NCI-H510A treated with DMSO at 0.1 percent for 48 hours (cell line): Measurements from ENCODE around the gene COL15A1.

Source experiments
- DNase-seq: peaks from one replicate; lab custom pipeline; 2025; lab: John Stamatoyannopoulos, UW

COL15A1 gene

DNA sequence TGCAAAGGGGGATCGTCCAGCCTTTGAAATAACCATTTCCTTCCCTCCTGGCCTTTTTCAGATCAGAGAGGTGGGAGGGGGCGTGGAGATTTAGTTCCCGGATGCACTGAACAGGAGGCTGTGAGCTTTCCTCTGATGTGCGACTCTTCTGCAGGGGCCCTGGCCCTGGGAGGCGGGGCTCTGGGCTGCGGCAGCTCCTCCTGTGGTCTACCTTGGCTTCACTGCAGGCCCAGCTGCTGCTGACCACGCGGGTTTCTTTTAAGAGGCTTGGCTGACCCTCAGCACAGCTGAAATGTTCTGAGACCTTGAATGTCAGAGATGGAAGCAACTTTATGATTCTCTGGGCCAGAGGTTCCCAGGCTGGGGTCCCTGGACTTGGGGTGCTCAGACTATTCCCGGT lies 27.0 kb upstream of the COL15A1 start:
- no peak for DNase-seq

- no peak for DNase-seq
These were observed 25.8 kb upstream of the COL15A1 start for GRCh38 chr9:98917746-98918487.

DNA sequence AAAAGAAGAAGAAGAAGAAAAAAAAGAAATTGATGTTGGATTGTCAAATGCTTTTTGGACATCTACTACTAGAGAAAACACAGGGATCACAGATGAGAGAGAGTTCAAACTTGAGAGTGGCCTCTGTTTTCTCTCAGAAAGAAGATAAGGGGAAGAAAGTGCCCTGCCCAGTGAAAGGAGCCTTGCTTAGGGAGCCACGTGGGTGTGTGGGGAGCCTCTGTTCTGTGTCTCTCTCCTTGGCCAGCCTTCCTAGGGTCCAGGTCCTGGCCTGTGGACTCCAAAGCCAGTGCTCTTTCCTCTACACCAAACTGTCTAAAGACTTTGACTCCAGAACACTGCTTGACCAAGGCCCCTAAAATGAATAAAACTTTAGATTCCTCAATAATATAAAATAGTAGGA lies 22.0 kb upstream of the COL15A1 start:
- no peak for DNase-seq

DNA sequence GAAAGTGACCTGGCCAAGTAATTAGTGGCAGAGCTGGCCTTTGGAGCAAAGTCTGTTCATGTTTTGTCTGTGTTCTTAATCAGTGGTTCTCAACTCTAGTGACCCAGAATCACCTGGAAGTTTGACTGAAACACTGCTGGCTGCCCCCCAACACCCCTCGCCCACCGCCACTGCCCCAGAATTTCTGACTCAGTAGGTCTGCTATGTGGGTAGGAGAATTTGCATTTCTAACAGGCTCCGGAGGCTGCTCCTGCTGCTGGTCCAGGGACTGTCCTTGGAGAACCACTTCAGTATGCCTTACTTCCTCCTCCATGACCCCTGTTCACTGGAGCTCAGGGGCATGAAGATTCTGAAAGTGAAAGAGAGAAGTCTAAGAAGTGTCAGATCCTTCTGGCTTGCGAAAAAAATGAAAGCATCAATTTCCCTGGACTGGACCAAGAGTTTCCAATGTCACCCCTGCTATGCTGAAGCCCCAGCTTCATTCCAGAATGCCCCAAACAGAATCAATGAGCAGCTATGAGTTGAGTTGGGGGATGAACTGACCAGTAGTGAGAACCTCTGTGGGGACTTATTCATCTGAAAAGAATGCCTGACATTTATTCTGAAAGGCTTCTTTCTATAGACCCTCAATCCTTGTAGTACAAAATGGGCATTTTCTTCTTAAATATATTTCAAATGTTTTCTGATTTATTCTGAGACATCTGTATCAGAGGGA lies 20.8 kb upstream of the COL15A1 start:
- no peak for DNase-seq

DNA sequence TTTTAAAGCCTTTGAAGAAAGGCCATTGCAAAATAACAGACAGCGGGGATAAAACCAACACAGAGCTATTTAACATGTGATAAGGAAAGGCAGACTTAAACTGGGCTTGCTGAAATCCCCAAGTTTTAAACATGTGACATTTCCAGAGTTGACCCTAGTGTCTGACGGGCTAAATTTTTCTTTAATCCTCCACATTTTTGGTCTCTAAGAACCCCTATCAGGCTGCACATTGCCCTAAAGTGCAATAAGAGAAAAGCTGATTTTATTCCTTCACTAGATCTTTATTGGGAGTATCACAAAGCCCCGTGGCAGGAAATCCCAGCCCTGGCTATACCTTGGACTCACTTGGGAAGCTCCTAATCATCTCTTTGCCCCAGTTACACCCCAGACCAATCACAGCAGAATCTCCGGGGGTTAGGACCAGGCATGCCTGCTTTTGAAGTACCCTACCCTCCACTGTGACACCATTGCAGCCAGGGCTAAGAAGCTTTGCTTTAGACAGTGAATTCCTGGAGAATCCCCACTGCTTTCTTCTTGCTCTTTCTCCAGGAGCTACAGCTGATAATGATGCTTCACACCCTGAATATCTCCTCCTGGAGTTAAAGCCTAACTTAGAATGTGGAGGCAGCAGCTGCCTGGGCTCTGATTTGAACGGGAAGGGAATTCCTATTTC lies 20.1 kb upstream of the COL15A1 start:
- no peak for DNase-seq

DNA sequence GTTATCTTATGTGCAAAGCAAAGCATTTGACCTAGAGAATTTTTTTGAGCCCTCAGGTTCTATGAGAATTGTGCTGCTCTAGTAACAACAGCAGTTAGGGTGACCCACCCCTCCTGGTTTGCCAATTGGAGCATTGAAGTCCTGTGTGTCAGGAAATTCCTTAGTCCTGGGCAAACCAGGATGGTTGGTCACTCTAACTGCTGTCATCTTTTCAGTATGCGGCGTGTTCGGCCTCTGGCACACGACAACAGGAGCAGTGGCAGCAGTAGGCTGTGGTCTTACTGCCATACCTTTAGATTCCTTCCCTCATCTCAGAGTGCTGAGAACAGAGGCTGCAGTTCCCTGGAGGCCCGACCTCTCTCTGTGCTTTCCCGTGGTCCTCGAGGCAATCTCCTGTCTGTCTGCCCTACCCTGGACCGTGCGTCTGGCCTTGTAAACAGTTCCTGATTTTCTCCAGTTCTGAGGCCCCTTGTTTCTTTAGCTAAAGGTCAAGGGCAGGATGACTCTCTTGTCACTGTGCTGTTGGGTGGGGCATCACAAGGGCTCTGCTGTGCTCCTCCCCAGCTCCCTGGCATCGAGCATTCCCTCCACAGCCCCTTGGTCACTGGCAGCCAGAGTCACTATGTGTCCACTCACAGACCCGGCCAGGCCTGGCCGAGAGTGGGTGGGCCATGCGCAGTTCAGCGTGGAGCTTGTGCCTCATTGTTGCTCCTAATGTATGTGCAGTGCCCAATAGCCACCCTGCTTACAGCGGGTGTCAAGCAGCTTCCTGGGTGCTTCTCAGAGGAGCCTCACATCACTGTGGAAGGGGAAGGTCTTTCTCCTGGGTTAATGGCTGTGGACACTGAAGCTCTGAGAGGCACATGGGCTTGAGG lies 18.5 kb upstream of the COL15A1 start:
- no peak for DNase-seq

- no peak for DNase-seq
These were observed 17.8 kb upstream of the COL15A1 start for GRCh38 chr9:98925956-98926355.

DNA sequence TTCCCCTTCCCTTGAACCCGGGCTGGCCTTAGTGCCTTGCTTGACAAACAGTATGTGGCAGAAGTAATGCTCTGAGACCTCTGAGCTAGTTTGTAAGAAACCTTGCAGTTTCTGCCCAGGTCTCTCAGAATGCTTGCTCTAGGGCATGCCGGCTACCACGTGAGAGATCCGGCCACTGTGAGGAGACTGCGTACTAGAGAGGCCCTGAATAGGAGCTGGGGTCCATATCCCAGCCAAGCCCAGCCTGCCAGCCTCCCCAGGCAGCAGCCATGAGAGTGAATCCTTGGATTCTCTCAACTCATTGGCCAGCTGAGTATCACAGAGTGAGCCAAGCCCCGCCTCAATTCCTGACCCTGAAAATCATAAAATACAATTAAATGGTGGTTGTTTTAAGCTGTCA lies 16.0 kb upstream of the COL15A1 start:
- DNase-seq = no peak

DNA sequence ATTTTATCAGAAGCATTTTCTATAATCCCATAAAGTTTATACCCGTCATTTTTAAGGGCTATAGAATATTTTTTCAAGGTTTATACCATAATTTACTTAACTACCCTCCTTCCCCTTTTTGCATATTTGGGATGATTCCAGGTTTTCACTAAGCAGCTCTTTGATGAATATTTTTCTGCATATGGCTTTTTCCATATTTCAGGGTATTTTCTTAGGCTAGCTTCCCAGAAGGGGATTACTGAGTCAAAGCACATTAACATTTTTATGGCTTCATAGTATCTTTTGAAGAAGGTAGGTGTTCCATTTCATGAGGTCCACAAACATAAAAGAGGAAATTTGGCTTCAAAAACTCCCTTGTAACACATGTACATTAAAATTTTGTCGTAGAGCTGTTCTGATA lies 14.6 kb upstream of the COL15A1 start:
- DNase-seq = no peak

DNA sequence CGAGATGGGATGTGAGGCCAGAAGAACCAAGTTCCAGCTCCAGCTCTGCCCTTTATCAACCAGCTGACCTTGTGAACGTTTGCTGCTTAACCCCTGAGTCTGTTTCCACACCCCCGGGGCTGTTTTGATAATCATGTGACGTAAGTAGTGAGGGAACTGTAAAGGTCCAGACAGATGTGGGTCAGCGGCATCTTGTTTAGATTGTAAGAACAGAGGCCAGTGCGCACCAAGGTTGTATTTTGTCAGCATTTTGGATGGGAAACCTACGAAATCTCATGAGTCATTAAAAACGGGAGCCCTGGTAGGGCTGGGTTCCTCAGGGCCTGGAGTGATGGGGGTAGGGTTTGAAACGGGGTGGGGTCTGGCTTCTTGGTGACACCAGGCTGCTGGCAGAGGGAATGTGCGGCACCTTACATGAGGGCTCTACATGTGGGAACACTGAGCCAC lies 13.8 kb upstream of the COL15A1 start:
- no peak for DNase-seq

DNA sequence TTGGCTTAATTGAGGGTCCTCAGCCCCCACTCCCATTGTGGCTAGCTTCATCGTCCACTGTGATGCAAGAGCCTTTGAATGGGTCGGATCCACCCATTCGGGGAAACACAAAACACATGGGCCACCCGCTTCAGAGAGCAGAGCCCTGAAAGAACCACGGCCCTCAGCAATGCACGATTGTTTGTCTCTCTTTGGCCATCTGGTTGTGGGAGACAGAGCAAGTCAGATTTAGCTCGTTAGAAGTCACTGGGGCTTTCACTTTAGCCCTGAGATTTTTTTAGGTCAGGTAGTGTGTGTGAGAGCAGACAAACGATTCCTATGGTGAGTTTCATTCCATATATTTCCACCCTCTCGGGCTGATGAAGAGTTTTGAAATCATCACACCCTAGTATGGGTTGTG lies 12.9 kb upstream of the COL15A1 start:
- DNase-seq = no peak

DNA sequence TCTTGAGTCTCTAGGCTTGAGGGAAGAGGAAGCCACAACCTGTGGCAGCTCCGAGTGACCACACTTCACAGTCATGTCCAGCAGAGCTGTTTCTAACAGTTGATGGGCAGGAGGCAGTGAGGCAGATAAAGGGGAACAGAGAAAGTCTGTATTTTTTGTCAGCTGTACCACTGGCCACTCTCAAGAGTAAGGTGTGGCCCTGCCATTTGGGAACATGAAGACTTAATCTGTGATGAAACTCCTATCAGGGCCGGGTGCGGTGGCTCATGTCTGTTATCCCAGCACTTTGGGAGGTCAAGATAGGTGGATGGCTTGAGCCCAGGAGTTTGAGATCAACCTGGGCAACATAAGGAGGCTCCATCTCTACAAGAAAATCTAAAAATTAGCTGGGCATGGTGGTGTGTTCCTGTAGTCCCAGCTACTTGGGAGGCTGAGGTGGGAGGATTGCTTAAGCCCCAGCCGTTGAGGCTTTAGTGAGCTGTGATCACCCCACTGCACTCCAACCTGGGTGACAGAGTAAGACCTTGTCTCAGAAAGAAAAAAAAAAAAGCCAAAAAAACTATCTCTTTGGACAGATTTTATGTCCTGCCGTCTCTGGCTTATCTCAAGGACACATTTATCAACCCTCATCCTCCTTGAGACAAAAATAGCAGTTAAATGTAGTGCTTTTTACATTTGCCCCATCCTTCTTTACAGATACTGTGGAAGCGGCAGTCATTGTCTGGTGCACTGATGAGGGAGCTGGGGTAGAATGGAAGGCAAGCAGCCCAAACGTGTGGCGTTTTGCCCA lies 11.9 kb upstream of the COL15A1 start:
- DNase-seq = no peak

DNA sequence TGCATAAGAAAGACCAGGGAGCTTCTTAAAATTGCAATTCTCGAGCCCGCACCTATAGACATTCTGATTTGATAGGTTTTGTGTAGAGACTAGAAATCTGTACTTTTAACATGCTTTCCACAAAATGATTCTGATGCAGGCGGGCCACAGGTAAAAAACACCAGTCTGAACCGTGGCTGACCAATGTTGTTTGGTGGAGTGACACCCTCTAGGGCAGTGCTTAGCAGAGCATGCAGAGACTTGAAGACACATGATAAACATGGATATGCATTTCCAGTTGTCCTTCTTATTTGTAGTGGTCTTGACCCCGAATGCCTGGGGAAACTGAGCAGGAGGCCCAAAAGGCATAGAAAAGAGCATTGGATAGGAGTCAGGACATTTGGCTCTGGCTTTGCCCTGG lies 10.5 kb upstream of the COL15A1 start:
- no peak for DNase-seq

- no peak for DNase-seq
These were observed 9.8 kb upstream of the COL15A1 start for GRCh38 chr9:98933890-98934289.

GRCh38 chr9:98935071-98935505 lies 8.6 kb upstream of the COL15A1 start:
- DNase-seq = no peak

DNA sequence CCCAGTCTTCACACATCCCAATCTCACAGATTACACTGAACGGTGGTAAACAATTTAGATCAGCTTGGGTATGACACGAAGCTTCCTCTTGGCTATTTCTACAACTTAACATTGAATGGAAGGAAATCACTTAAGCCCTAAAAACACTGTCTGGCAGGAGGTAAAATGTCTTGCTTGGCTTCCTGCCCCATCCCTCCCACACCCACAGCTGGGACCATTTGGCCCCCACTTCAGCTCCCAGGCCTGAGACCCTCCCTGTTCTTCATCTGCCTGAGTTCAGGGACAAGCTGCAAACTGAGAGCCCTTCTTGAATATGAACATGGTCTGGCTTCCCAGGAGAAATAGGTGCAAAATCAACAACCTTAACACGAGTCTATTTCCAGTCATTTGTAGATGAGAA lies 3.4 kb upstream of the COL15A1 start:
- DNase-seq = no peak

- DNase-seq = no peak
These were observed 1.7 kb upstream of the COL15A1 start for GRCh38 chr9:98941946-98942523.

DNA sequence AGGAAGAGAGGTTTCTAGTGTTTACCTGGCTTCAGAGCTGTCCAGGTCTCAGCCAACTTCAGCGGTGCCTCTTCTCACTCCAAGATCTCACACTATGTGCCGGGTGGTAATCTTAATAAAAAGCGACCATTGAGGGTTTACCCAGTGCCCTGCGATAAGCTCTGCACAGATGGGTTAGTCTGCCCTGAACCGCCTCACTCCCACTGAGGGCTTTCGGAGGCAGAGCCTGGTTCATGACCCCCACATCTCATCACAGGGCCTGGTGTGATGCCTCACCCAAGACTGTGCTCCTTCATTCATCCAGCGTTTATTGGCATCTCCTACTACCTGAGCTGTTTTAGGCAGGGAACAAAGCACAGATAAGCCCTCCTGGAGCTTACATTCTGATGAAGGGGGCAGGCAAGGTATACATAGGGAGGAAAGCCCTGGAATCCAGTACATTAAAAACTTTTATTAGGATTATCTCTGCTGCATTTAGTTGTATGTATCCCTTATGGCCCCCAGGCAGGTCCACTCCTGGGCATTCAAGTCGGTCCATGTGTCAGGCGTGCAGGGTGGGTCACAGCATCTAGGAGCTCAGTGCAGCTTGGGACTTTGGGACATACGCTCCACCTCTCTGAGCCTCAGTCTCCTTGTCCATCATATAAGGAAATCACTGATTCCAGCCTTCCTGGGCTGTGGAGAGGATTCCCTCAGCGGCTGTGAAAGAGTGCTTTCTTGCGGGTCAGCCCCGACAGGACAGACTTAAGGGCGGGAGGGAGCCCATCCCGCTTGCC lies 613 bp upstream of the COL15A1 start:
- DNase-seq = no peak

- DNase-seq = no peak
These were observed 488 bp downstream of the COL15A1 start for GRCh38 chr9:98944057-98944733.

- DNase-seq = no peak
These were observed 997 bp downstream of the COL15A1 start for GRCh38 chr9:98944734-98945074.
